ENCODE measurements around the gene NDUFS6.

NDUFS6 gene

DNA sequence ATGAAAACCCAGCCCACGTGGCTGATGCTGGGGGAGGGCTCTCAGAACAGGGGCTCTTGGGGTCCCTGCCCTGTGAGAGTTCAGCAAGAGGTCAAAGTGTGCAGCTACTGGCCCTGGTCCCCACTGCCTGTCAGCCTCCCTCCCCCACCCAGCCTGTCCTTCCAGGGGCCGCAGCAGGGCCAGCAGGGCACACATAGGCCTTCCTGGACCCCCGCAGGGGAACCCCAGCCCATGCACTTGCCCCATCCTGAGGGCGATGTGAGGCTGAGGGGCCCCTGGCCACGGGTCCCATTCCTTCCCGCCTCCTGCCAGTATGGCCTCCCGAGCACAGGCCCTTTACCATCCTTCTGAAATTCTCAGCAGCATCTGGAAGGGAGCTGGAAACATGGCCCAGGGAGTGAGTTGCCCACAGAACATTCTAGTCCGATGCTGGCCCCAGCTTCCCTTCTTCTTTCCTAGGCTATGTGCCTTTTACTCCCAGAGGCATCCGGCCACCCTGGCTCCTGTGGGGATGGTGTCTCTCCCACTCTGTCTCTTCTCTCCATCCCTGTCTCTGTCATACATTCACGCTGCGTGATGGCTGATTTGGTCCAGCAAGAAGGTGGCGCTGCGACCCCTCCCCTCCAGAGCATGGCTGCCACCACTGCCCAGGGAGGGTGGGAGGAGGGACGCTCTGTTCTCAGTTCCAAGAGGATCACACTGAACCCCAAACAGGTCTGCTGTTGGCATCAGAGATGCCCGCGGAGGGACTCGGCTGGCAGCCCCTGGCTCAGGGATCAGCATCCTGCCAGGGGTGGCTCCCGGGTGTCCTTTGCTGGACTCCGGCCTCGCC lies 21.2 kb upstream of the NDUFS6 start:
- no peak overlapping the region for H3K4me3 ChIP-seq (ENCODE audit: low read depth, low read length)
- TF ChIP-seq, protein P1, sequence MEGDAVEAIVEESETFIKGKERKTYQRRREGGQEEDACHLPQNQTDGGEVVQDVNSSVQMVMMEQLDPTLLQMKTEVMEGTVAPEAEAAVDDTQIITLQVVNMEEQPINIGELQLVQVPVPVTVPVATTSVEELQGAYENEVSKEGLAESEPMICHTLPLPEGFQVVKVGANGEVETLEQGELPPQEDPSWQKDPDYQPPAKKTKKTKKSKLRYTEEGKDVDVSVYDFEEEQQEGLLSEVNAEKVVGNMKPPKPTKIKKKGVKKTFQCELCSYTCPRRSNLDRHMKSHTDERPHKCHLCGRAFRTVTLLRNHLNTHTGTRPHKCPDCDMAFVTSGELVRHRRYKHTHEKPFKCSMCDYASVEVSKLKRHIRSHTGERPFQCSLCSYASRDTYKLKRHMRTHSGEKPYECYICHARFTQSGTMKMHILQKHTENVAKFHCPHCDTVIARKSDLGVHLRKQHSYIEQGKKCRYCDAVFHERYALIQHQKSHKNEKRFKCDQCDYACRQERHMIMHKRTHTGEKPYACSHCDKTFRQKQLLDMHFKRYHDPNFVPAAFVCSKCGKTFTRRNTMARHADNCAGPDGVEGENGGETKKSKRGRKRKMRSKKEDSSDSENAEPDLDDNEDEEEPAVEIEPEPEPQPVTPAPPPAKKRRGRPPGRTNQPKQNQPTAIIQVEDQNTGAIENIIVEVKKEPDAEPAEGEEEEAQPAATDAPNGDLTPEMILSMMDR (IDR thresholded peaks at IDR 0.05; ENCODE audit: borderline replicate concordance, insufficient read depth, low read depth, low read length): no peak

DNA sequence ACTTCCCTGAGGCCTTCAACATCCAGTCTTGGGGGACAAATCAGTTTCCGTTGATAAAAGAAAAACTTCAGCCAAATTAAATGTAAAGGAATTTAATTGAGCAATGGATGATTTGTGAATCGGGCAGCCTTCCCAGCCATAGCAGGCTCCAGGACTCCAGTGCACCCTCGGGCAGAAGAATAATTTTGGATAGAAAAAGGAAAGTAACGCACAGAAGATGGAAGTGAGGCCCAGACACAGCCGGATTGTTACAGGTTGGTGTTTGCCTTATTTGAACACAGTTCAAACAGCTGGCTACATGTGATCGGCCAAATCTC lies 20.6 kb upstream of the NDUFS6 start:
- TF ChIP-seq, protein P1 (IDR thresholded peaks at IDR 0.05; ENCODE audit: borderline replicate concordance, insufficient read depth, low read depth, low read length): no peak

DNA sequence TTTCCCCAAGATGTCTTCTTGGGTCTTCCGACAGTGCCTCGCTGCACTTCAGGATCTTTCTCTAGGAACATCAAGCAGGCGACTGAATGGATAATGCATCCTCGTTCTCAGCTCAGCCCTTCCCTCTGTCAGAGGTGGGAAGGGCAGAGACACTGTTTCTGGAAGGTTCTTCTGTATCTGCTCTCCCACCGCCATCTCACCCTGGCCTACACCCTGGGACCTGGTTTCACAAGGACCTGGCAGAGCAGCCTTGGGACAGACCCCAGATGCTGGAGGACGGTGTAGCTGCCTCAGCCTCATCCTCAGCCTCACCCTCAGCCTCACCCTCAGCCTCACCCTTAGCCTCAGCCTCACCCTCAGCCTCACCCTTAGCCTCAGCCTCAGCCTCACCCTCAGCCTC lies 20.1 kb upstream of the NDUFS6 start:
- TF ChIP-seq, protein P1 (IDR thresholded peaks at IDR 0.05; ENCODE audit: borderline replicate concordance, insufficient read depth, low read depth, low read length): no peak

More for the DNA sequence above, 20.6 kb upstream of the NDUFS6 start:
- no peak overlapping the region for H3K4me3 ChIP-seq (ENCODE audit: low read depth, low read length)

DNA sequence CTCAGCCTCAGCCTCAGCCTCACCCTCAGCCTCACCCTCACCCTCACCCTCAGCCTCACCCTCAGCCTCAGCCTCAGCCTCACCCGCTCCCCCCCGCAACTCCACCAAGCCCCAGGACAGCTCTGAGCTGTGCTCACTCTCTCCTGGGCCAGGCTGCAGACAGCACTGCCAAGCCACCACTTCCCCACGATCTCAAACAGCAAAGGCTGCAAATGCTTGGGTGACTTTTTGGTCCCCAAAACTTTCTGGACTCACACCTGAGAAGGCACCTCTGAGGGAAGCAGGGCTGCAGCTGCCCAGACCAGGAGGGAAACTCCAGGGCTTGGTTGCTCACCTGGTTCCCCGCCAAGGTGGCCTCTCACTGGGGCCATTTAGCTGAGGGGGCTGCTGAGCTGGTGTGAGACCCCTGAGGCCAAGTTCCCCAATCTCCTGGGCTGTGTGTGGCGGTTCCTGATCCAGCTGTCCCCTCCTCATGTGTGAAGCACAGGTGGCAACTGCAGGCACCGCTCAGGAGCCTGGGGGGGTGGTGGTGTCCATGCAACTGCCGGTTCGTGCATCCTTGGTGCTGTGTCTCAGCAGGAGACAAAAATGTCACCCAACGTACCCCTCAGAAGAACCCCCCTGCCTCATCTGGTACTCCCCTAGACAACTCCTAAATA lies 19.4 kb upstream of the NDUFS6 start:
- TF ChIP-seq, protein P1 (IDR thresholded peaks at IDR 0.05; ENCODE audit: borderline replicate concordance, insufficient read depth, low read depth, low read length): no peak
- no peak overlapping the region for H3K4me3 ChIP-seq (ENCODE audit: low read depth, low read length)

More for the DNA sequence above, 20.1 kb upstream of the NDUFS6 start:
- H3K4me3 ChIP-seq (ENCODE audit: low read depth, low read length): no peak overlapping the region

DNA sequence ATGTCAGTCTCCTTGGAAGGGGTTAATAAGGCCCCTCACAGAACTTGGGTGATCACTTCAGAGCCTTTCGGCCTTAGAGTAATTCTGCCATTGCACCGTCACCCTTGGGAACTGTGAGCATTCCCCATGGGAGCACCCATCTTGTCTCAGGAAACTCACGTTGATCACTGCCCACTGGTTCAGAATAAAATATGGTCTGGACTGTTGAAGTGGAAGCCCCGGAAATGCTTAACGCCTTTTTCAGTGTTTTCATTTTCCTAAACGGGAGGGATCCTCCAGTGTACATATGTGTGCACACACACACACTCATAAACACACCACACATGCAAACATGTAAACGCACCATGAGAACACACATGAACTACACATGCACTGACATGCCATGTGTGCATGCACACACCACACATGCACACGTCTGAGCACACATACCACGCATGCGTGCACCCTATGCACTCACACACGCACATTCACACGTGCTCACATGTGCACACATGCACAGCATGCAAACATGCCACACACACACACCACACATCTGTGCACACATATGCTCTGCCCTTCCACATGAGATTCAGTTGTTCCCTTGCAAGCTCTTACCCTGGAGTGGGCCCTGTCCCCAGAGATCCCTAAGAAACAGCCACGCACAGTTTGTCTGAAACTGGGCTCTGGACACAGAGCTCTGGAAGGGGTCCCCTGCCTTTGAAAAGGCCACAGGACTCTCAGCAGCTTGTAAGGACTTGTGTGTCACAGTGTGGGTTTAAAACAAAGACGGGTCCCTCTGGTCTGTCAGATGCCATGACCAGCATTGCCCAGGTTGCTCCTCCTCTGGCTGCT lies 18.6 kb upstream of the NDUFS6 start:
- TF ChIP-seq, protein P1 (IDR thresholded peaks at IDR 0.05; ENCODE audit: borderline replicate concordance, insufficient read depth, low read depth, low read length): no peak
- H3K4me3 ChIP-seq (ENCODE audit: low read depth, low read length): no peak overlapping the region

DNA sequence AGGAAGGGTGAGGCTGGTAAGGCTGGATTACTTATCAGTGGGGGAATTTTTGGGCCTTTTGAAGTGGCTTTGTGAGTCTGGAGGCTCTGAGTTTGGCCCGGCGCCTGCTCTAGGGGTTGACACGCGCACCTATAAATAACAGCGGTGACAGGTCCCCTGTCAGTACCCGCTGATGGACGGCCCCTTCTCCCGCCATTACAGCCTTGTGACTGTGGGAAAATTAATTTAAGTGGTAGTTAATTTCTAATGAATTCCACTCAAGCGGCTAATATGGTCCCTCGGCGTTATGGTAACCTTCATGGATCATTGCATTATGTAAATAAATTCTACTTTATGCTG lies 18.0 kb upstream of the NDUFS6 start:
- no peak overlapping the region for H3K4me3 ChIP-seq (ENCODE audit: low read depth, low read length)
- TF ChIP-seq, protein P1 (IDR thresholded peaks at IDR 0.05; ENCODE audit: borderline replicate concordance, insufficient read depth, low read depth, low read length): no peak

All from GM12875 (cell line).